Sigmoid colon (tissue), 7 donors: ENCODE data around the gene RFC5. TPM values are rescaled to one million over a fixed set of nuclear protein-coding genes. Genes with fewer than 3 reads are reported as not detected.

Experiments
- DNase-seq: peaks from one replicate; pipeline ENCODE4 v3.0.0-alpha.2; 2019
- H3K27ac ChIP-seq, 4 donors: fragments of 200-600 bp; sonication (generic); one replicate each; pipeline ENCODE4 v1.5.1; 2016 to 2019; ENCODE audit warnings: mild to moderate bottlenecking in 1 of 4
- H3K27me3 ChIP-seq, 3 donors: fragments of 200-600 bp; sonication (generic); one replicate each; pipeline ENCODE4 v1.5.1; 2019; ENCODE audit warnings: mild to moderate bottlenecking in 1 of 3
- H3K36me3 ChIP-seq, 4 donors: fragments of 200-600 bp; sonication (generic); one replicate each; pipeline ENCODE4 v1.5.1; 2016 to 2019
- H3K4me1 ChIP-seq, 4 donors: fragments of 200-600 bp; sonication (generic); one replicate each; pipeline ENCODE4 v1.5.1; 2017 to 2019
- H3K4me3 ChIP-seq, 4 donors: fragments of 200-600 bp; sonication (generic); one replicate each; pipeline ENCODE4 v1.5.1; 2017 to 2019; ENCODE audit warnings: mild to moderate bottlenecking in 2 of 4, moderate library complexity in 1 of 4
- H3K9me3 ChIP-seq, 4 donors: fragments of 200-600 bp in 3 of 4; sonication (generic) in 3 of 4; one replicate each; pipeline versions ENCODE4 v1.5.1 to v1.6.1; 2013 to 2019
- EP300 ChIP-seq, 4 donors: sonication (generic); formaldehyde crosslinking; IDR thresholded peaks; one replicate each; pipeline ENCODE4 v1.6.1; 2017; ENCODE audit warnings: antibody characterized with exemption in 4 of 4
- POLR2A ChIP-seq, 2 donors: fragments of 450-650 bp; IDR thresholded peaks; one replicate each; pipeline ENCODE4 v1.6.1; 2016; ENCODE audit warnings: antibody characterized with exemption in 2 of 2, mild to moderate bottlenecking in 2 of 2, moderate library complexity in 2 of 2
- POLR2AphosphoS5 ChIP-seq, 4 donors: sonication (generic); formaldehyde crosslinking; IDR thresholded peaks; one replicate each; pipeline ENCODE4 v1.6.1; 2017; ENCODE audit warnings: antibody characterized with exemption in 4 of 4
- WGBS, 2 donors: extraction: QIAGEN DNeasy Blood & Tissue Kit; methylation state at CpG; one replicate each; pipeline ENCODE4 v1.1.7; 2013; 5-methylcytosine and 5-hydroxymethylcytosine counted together
- intact Hi-C: fragments of 100-400 bp; cut with DNase I; formaldehyde crosslinking; loops from one replicate; pipeline ENCODE4 v1.15.1; 2023
- polyA plus RNA-seq, 3 donors: library from polyadenylated mRNA; stranded (reverse); fragments of 200-250 nt; gene quantifications; one replicate each; pipeline ENCODE4 v1.2.3, GENCODE V29; 2013
- total RNA-seq, 4 donors: library from RNA; depleted of rRNA; stranded (reverse); fragments of >200 nt; gene quantifications; one replicate each; pipeline ENCODE4 v1.1.0, GENCODE V29; 2016
- TF ChIP-seq, protein P1 (sequence below), 4 experiments: fragments of 450-650 bp in 3 of 4; fragments of 200-600 bp in 1 of 4; IDR thresholded peaks; one replicate each; pipeline ENCODE4 v1.5.1; 2016 to 2019; ENCODE audit warnings: antibody characterized with exemption in 4 of 4, mild to moderate bottlenecking in 3 of 4, moderate library complexity in 2 of 4
- donor health status: healthy with polysubstance abuse.
- donor health status: Bipolar disorder and iron deficiency.
- donor health status: healthy.

The RFC5 gene
- total and polyA plus RNA-seq, 7 donors: 6.9 to 15.1 (median 10.7) TPM

DNA sequence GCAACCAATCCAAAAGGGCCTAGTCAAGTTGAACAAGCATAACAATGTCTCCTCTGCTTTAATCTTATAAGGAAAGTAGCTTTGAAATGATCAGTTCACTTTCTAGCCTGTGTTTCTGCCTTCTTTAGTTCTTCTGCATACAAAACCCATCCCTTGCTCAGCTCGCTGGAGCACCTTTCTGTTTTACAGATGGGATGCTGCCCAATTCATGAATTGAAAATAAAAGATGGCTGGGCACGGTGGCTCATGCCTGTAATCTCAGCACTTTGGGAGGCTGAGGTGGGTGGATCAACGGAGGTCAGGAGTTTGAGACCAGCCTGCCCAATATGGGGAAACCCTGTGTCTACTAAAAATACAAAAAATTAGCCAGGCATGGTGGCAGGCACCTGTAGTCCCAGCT is 4.5 kb upstream of the RFC5 start:
- no peaks in the 10 kb centered on the region for H3K9me3 ChIP-seq
- no peak overlapping the region for H3K4me3 ChIP-seq
- intact Hi-C loops: loop anchor here (10.0 kb wide), 1 partner anchor 363 kb away; the partner anchor contains the start of genes SUDS3 and TAOK3
- no peaks in the 10 kb centered on the region for H3K36me3 ChIP-seq
- no peaks in the 10 kb centered on the region for H3K27me3 ChIP-seq
- H3K27ac ChIP-seq: no peak overlapping the region
- TF ChIP-seq EP300 (IDR thresholded peaks at IDR 0.05) (no peak), POLR2AphosphoS5 (IDR thresholded peaks at IDR 0.05) (no peak), POLR2A (IDR thresholded peaks at IDR 0.05) (no peak)
- TF ChIP-seq, protein P1, sequence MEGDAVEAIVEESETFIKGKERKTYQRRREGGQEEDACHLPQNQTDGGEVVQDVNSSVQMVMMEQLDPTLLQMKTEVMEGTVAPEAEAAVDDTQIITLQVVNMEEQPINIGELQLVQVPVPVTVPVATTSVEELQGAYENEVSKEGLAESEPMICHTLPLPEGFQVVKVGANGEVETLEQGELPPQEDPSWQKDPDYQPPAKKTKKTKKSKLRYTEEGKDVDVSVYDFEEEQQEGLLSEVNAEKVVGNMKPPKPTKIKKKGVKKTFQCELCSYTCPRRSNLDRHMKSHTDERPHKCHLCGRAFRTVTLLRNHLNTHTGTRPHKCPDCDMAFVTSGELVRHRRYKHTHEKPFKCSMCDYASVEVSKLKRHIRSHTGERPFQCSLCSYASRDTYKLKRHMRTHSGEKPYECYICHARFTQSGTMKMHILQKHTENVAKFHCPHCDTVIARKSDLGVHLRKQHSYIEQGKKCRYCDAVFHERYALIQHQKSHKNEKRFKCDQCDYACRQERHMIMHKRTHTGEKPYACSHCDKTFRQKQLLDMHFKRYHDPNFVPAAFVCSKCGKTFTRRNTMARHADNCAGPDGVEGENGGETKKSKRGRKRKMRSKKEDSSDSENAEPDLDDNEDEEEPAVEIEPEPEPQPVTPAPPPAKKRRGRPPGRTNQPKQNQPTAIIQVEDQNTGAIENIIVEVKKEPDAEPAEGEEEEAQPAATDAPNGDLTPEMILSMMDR (IDR thresholded peaks at IDR 0.05): no peak
- peaks cover 0 to 7% (median 5%) of the 10 kb centered on the region in 4 donors for H3K4me1 ChIP-seq
- 91 to 94% methylated on average over 3 of the region's 3 CpGs for WGBS, 2 donors
- DNase-seq: no peak

DNA sequence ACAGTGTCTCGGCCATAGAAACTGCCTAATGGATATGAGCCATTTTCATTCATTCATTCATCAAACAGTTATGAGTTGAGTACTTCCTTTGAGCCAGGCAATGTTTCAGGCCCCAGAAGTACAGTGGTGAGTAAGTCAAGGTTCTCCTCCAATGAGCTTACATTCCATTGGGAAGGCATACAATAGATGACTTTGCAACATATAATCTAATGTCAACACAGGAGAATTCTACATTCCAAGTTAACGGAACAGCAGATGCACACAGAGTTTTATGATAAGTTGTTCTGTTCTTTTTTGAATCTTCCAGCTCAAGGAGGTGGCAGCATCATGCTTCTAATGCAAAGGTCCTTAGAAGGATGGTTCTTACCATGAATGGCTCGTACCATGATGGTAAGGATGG is 3.2 kb upstream of the RFC5 start:
- Histone ChIP-seq H3K27ac (no peak overlapping the region), H3K9me3 (no peaks in the 10 kb centered on the region), H3K27me3 (no peaks in the 10 kb centered on the region), H3K4me1 (peaks cover 0 to 17% (median 14%) of the 10 kb centered on the region in 4 donors), H3K4me3 (no peak overlapping the region), H3K36me3 (no peaks in the 10 kb centered on the region)
- intact Hi-C loops: loop anchor here (10.0 kb wide), 1 partner anchor 362 kb away; the partner anchor contains the start of genes SUDS3 and TAOK3
- no peak for TF ChIP-seq EP300 (IDR thresholded peaks at IDR 0.05)
- TF ChIP-seq POLR2A (IDR thresholded peaks at IDR 0.05): no peak
- TF ChIP-seq, protein P1 (IDR thresholded peaks at IDR 0.05): no peak
- TF ChIP-seq POLR2AphosphoS5 (IDR thresholded peaks at IDR 0.05): no peak
- 75 to 82% methylated on average over 3 of the region's 3 CpGs for WGBS, 2 donors
- no peak for DNase-seq

GRCh38 chr12:118015306-118015705 is 1.2 kb upstream of the RFC5 start:
- Histone ChIP-seq H3K27ac (no peak overlapping the region), H3K4me1 (peaks cover 0 to 17% (median 14%) of the 10 kb centered on the region in 4 donors), H3K9me3 (no peaks in the 10 kb centered on the region), H3K4me3 (no peak overlapping the region), H3K27me3 (no peaks in the 10 kb centered on the region), H3K36me3 (peaks cover 0 to 15% (median 5%) of the 10 kb centered on the region in 4 donors)
- 91 to 95% methylated on average over 2 of the region's 2 CpGs for WGBS, 2 donors
- TF ChIP-seq, protein P1 (IDR thresholded peaks at IDR 0.05): no peak
- TF ChIP-seq EP300 (IDR thresholded peaks at IDR 0.05) (no peak), POLR2A (IDR thresholded peaks at IDR 0.05) (no peak), POLR2AphosphoS5 (IDR thresholded peaks at IDR 0.05) (no peak)
- DNase-seq: no peak
- intact Hi-C loops: loop anchor here (5.0 to 10.0 kb wide), 2 partner anchors 122 to 359 kb away; partner anchors contain the start of genes PEBP1, SUDS3 and TAOK3

DNA sequence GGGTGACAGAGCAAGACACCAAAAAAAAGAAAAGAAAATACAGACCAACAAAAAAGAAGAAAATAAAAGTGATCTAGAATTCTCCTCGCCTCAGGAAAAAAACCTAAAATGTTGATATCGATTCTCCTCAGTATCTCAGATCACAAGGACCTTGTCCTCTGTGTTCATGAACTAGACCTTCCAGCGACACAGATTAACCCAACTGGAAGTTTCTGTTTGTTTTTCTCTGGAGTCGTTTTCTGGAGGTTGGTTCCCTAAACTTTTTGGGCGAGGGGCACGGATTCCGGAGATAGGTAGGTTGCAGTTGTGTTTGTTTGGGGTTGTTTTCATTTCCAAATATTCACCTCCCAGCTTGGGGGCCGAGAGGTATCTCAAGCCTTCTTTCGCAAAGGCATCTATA is 559 bp upstream of the RFC5 start:
- Histone ChIP-seq H3K36me3 (peaks cover 0 to 20% (median 5%) of the 10 kb centered on the region in 4 donors), H3K4me1 (peaks cover 0 to 17% (median 14%) of the 10 kb centered on the region in 4 donors), H3K27me3 (no peaks in the 10 kb centered on the region), H3K4me3 (peak overlapping the region in 3 of 4 donors; percentile 89 to 95 (median 91)), H3K27ac (peak overlapping the region in 2 of 4 donors; percentile 24 to 72), H3K9me3 (no peaks in the 10 kb centered on the region)
- intact Hi-C loops: loop anchor here (1.0 to 10.0 kb wide), 4 partner anchors 45 to 359 kb away; partner anchors contain the start of genes PEBP1, SUDS3, TAOK3 and VSIG10
- no peak for TF ChIP-seq POLR2A (IDR thresholded peaks at IDR 0.05)
- no peak for TF ChIP-seq POLR2AphosphoS5 (IDR thresholded peaks at IDR 0.05)
- TF ChIP-seq EP300 (IDR thresholded peaks at IDR 0.05): no peak
- TF ChIP-seq, protein P1 (IDR thresholded peaks at IDR 0.05): no peak
- WGBS, 2 donors: 18 to 34% methylated on average over 9 of the region's 9 CpGs
- DNase-seq: no peak
